Posterior vena cava (tissue), 2 donors: Measurements from ENCODE around the gene VAV2. TPM values are rescaled to one million over a fixed set of nuclear protein-coding genes. Genes with fewer than 3 reads are reported as not detected.

ENCODE experiments used
- DNase-seq: peaks from one replicate; pipeline ENCODE4 v3.0.0-alpha.2; 2020; ENCODE audit warnings: low spot score
- intact Hi-C, 2 donors: fragments of 100-400 bp; cut with DNase I; formaldehyde crosslinking; loops; one replicate each; pipeline versions ENCODE4 v1.14.1 to v1.14.2; 2022 to 2023
- total RNA-seq, 2 donors: library from RNA; stranded (reverse); fragmentation: NEBNext Ultra II Directional; extraction: Animal tissue kit (Norgen Biotek cat#: 25700); gene quantifications; one replicate each; pipeline ENCODE4 v1.2.1, GENCODE V29; 2021
- donor health status: DM: yes; HTN: yes; CAD: no.
- donor health status: DM: yes; HTN: yes; CAD: no.

The VAV2 gene
- total RNA-seq, 2 donors from 2014 or later = 12.9 to 17.9 TPM

DNA sequence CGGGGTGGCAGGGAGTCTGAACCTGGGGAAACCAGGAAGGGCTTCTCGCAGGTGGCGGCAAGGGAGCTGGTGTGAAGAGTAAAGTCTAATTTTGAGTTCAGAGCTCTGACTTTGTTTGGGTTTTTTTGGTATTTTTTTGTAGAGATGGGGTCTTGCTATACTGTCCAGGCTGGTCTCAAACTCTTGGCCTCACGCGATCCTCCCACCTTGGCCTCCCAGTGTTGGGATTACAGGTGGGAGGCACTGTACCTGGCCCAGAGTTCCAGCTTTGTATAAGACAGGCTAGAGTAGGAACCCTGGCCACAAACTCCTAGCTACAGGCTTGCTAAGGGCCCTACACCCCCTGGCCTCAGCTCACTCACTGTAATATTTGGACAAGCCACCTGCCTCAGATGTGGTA, 148.9 kb downstream of the VAV2 start:
- intact Hi-C loops = no loop called here
- DNase-seq = no peak

DNA sequence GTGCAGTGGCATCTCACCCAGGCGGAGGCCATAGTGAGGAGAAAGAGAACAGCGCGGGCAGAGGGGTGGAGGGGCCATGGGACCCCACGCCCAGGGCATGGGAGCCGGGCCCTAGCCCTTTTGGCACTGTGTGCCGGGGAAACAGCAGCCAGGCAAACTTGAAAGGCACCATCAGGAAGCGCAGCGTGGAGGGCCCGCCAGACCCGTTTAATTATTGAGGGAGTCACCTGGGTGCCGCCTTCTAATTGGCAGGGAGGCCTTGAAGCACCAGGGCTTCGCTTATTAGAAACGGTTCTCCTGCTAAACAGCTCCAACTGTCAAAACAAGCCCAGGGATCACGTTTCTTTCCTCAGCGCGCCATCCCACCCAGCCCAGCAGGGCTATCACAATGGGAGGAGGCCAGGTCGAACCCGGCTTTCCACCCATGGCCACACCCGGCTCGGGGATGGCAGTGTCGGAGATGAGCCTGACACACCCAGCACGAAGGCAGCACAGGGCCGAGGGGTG, 149.3 kb downstream of the VAV2 start:
- intact Hi-C loops = no loop called here
- DNase-seq = no peak

DNA sequence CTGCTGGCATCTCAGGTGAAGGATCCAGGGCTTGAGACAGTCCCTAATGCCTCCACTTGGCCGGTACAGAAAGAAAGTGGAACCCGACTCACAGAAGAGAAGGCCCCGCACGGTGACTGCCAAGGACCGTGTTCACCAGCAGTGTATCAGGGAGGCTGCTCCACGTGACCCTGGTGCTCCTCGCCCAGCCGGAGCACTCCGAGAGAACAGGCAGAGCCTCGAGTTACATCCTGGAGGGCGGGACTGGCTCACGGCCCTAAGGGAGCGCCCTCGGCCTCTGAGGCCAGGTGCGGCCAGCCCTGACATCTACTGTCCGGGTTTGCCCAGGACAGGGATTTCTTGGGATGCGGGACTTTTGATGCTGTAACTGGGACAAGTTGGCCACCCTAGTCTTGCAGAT, 149.9 kb downstream of the VAV2 start:
- no peak for DNase-seq
- intact Hi-C loops = no loop called here

DNA sequence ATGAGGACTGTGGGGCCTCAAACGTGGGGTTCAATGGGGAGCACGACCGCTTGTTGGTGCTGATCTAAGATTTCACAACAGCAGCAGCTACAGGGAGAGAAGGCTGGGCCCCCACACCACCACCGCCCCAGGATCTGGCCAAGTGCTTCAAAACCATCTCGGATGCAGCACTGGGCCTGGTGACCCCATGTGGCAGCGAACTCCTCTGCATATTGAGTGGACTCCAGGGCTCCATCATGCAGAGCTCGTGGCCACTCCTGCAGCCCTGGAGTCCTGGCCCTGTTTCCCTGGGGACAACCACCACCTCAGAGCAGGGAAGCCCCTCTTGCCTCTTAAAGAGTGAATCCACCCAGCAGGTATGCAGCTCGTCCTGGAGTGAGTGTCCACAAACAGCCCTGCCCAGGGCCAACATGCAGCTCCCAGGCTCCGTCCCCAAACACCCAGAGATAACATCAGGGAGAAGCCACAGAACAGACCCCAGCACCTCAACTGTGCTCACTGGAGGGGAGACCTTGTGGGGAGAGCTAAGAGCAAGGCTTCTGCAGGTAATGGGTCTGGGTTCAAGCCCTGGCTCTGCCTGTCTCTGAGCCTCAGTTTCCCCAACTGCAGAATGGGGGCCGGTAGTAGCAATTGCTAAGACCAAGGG, 150.8 kb downstream of the VAV2 start:
- no peak for DNase-seq
- intact Hi-C loops = no loop called here

DNA sequence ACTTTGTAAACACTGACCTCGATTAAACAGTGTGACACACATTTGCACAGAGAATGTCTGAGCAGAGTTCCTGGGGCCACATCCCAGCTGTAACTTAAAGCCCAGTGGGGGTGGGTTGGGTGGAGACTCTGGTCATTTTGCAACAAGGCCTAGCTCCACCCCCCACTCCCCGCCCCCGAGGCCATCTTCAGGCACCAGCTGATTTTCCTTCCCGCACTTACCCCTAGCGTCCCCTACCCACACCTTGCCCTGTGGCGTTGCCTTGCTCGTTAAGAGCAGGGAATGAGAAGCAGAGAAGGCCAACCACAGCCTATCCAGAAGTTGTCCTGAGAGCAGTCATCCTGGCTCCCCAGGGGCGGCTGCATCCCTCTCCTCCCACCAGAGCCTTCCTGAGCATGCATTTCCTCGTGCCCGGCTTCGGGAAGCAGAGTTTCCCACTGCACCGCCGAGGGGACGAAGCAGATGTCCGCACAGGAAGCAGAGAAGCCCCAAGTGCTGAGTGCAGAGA, 152.2 kb downstream of the VAV2 start:
- intact Hi-C loops = no loop called here
- DNase-seq = no peak

- no peak for DNase-seq
- intact Hi-C loops = no loop called here
These were observed 153.1 kb downstream of the VAV2 start for GRCh38 chr9:133838859-133839507.

DNA sequence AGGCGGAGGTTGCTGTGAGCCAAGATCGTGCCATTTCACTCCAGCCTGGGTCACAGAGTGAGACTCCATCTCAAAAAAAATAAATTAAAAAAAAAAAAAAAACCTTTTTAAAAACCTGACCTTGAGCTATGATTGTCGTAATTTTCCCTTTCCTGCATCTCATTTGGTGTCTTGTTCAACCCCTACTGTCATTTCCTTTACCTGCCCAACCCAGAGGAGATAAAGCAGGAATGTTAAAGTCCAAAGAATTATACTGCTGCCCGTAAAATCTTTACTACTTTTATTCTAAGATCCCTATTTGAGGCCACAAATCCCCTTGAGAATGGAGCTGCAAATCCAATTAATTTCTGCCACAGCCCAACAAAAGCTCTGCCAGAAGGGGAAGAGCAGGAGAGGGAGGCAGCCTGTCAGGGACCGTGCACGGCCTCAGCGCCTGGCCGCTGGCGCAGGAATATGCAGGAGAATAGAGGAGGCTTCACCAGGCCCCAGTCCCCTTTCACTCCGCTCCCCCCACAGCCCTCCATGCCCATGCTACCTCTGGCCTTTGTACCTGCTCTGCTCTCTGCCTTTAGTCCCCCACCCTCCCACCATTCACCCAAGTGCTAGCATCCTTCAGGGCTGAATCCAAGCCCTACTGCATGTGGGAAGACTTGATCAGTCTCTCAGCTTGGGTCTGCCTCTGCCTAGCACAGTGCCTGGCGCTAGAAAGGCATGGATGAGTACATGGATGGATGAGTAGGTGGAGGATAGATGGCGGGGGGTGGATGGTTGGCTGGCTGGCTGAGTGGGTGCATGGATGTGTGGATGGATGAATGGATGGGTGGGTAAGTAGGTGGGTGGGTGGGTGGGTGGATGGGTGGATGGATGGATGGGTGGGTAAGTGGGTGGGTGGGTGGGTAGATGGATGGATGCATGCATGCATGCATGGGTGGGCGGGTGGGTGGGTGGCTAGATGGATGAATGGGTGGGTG, 154.2 kb downstream of the VAV2 start:
- intact Hi-C loops = no loop called here
- DNase-seq = no peak

- no peak for DNase-seq
- intact Hi-C loops = no loop called here
These were observed 155.3 kb downstream of the VAV2 start for GRCh38 chr9:133836818-133837217.

- no peak for DNase-seq
- intact Hi-C loops = no loop called here
These were observed 155.9 kb downstream of the VAV2 start for GRCh38 chr9:133836001-133836758.

DNA sequence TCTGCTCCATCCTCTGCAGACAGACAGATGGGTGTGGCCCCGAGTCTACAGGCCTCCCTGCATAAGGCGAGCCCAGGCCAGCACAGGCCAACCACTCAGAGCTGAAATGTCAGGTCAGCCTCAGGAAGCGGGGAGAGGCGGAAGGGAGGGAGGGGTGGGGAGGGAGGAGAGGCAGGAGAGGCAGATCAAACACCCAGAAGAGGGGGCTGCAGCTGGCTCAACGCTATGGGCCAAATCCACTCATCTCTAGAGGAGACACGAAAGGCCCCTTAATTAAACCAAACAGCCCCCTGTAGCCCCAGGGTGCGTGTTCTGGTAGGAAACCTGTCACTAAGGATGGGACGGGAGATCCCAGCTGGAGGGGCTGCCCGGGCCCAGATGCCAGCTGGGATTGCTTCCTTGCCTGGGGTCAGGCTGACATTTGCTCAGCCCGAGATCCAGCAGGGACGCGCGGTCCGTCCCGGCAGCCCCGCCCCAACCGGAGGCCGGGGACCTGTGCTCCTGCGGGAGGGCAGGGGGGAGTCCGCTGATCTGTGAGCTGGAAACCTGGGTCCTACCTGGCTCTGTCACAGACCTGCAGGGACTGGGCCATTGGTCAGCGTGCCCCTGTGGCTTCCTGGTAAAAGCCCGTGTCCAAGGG, 156.7 kb downstream of the VAV2 start:
- DNase-seq = no peak
- intact Hi-C loops = no loop called here

DNA sequence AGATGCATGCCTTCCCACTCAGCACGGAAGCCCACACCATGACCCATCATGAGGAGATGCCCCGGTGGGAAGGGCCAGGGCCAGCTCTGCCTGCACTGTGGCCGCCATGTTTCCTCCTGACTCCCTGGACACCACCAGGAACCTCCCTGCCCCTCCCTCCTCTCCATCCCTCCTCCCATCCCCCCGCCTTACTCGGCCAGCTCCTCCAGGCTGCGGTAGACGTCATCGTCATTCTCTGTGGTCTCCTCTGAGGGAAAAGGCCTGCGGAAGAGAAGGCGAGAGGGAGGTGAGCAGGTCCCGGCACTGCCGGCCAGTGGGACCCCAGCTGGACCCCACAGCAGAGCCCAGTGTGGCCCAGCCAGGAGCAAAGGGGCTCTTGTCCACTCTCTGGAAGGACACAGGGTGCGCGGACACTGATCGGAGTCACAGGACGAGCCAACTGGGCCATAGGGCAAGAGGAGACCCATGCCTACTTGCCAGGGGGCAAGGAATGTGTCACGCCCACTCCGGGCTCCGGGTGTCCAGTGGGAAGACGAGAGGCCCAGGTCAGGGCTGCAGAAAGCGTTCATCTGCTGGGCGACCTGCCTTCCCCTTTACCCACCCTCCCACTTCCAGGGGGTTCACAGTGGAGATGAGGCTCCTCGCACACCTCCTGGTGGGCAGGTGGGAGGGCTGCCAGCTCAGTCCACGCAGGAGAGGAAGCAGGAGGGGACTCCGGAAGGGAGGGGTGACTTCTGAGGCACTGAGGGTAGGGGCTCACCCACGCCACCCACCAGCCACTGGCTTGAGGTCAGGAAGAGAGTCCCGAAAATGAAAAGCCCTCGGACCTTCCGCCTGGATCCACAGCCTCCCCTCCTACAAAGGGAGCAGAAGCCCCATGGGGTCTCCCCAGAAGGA, 157.8 kb downstream of the VAV2 start:
- intact Hi-C loops = loop anchor here in 1 of 2 donors (1.0 kb wide), 1 partner anchor 35 kb away; no protein-coding TSS in a partner anchor

GRCh38 chr9:133833388-133834025, 158.6 kb downstream of the VAV2 start:
- intact Hi-C loops = loop anchor here in 1 of 2 donors (1.0 kb wide), 1 partner anchor 36 kb away; no protein-coding TSS in a partner anchor
- DNase-seq = no peak

More for the DNA sequence above, 157.8 kb downstream of the VAV2 start:
- no peak for DNase-seq

- intact Hi-C loops = no loop called here
- no peak for DNase-seq
These were observed 159.2 kb downstream of the VAV2 start for GRCh38 chr9:133832877-133833276.

DNA sequence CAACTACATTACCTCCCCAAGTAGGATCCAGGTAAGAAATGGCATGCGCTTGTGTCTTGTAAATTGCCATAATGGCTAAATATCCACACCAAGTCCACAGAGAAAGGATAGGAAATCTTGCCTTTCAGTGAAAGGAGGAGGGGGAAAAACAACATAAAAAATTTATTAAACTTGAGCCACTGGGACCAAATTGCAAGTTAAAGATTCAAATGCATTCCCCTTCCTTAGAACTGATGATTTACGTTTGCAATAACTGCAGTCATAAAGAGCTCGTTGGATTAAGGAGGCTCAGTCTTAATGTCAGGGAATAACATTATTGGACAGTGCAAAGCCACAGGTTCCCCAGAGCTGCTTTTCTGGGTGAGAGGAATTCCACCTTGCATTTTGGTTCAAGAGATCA, 161.4 kb downstream of the VAV2 start:
- no peak for DNase-seq
- intact Hi-C loops = no loop called here

DNA sequence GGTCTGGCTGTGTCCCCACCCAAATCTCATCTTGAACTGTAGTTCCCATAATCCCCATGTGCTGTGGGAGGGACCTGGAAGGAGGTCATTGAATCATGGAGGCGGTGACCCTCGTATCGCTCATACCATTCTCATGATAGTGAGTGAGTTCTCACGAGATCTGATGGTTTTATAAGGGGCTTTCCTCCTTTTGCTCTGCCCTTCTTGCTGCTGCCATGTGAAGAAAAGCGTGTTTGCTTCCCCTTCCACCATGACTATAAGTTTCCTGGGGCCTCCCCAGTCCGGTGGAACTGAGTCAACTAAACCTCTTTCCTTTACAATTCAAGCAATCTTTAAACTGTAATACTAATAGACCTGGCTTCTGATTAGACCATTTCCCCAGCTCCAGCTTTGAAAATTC, 161.8 kb downstream of the VAV2 start:
- intact Hi-C loops = no loop called here
- no peak for DNase-seq

- intact Hi-C loops = no loop called here
- DNase-seq = no peak
These were observed 163.7 kb downstream of the VAV2 start for GRCh38 chr9:133828338-133828997.
